DMS 273 (cell line): ENCODE results near the gene PCDHGC4.

Source experiments
- DNase-seq: peaks from one replicate; lab custom pipeline; 2025; ENCODE audit not compliant: unreplicated experiment; lab: John Stamatoyannopoulos, UW

PCDHGC4 gene

GRCh38 chr5:141484641-141485311, at the start of gene PCDHGC4:
Gene PCDHGC4 (plus strand): TSS chr5:141485030. CDS start chr5:141485174, 144 bp downstream.
- no peak for DNase-seq

GRCh38 chr5:141437221-141437620, 47.6 kb upstream of the PCDHGC4 start:
- DNase-seq, result no peak

- no peak for DNase-seq
Observed at GRCh38 chr5:141439411-141440141, 45.3 kb upstream of the PCDHGC4 start.

GRCh38 chr5:141440341-141440740, 44.5 kb upstream of the PCDHGC4 start:
- no peak for DNase-seq

GRCh38 chr5:141441571-141442170, 43.2 kb upstream of the PCDHGC4 start:
- DNase-seq, result no peak

- no peak for DNase-seq
Observed at GRCh38 chr5:141465351-141465750, 19.5 kb upstream of the PCDHGC4 start.

GRCh38 chr5:141475625-141476131, 9.2 kb upstream of the PCDHGC4 start, which contains the start of gene PCDHGC3:
Gene PCDHGC3 (plus strand): TSS chr5:141475966. CDS start chr5:141476117, 151 bp downstream.
- peak; percentile 99 for DNase-seq

GRCh38 chr5:141476132-141476911, 8.5 kb upstream of the PCDHGC4 start:
- peak; percentile 87 for DNase-seq

- no peak for DNase-seq
Observed at GRCh38 chr5:141477044-141477575, 7.7 kb upstream of the PCDHGC4 start.

GRCh38 chr5:141477815-141478214, 7.0 kb upstream of the PCDHGC4 start:
- DNase-seq, result no peak

- DNase-seq, result peak; percentile 21
Observed at GRCh38 chr5:141478321-141478945, 6.4 kb upstream of the PCDHGC4 start.

- no peak for DNase-seq
Observed at GRCh38 chr5:141479776-141480175, 5.1 kb upstream of the PCDHGC4 start.

GRCh38 chr5:141483902-141484301, 928 bp upstream of the PCDHGC4 start:
- DNase-seq, result no peak

- no peak for DNase-seq
Observed at GRCh38 chr5:141484310-141484640, 555 bp upstream of the PCDHGC4 start.

- no peak for DNase-seq
Observed at GRCh38 chr5:141485321-141486055, 658 bp downstream of the PCDHGC4 start.

- DNase-seq, result no peak
Observed at GRCh38 chr5:141486091-141486490, 1.3 kb downstream of the PCDHGC4 start.

- DNase-seq, result no peak
Observed at GRCh38 chr5:141487131-141487530, 2.3 kb downstream of the PCDHGC4 start.

- peak; percentile 46 for DNase-seq
Observed at GRCh38 chr5:141488591-141489561, 4.0 kb downstream of the PCDHGC4 start, which contains the start of gene PCDHGC5. Gene PCDHGC5 (plus strand): TSS chr5:141489081. CDS start chr5:141489241, 160 bp downstream.
